CD4-positive, alpha-beta T cell treated with Interleukin-6 for 4 hours (primary cell): ENCODE results near the gene ZNF569.
A peak's percentile ranks its signal among the peaks of the same experiment; 100 is the strongest.
"Not testable (repeated sequence)": the region's sequence is repeated elsewhere in the genome, so short reads cannot be mapped to it uniquely, and the experiment has no call there.

Experiments used
- DNase-seq: peaks from one replicate; pipeline ENCODE4 v3.0.0-alpha.2; 2020; ENCODE audit warnings: mixed read lengths

ZNF569 gene

GRCh38 chr19:37391399-37391798, 75.8 kb downstream of the ZNF569 start:
- not testable (repeated sequence) for DNase-seq

- DNase-seq, result no peak
These were observed 78.0 kb downstream of the ZNF569 start for GRCh38 chr19:37389234-37389633.

GRCh38 chr19:37370880-37371661, 96.2 kb downstream of the ZNF569 start, which contains the start of gene ZNF527:
ZNF527 (plus strand) TSS chr19:37371099; CDS start chr19:37374199, 3,100 bp downstream.
- peak; percentile 96 for DNase-seq

- DNase-seq, result not testable (repeated sequence)
These were observed 96.8 kb downstream of the ZNF569 start for GRCh38 chr19:37370386-37370879.

DNA sequence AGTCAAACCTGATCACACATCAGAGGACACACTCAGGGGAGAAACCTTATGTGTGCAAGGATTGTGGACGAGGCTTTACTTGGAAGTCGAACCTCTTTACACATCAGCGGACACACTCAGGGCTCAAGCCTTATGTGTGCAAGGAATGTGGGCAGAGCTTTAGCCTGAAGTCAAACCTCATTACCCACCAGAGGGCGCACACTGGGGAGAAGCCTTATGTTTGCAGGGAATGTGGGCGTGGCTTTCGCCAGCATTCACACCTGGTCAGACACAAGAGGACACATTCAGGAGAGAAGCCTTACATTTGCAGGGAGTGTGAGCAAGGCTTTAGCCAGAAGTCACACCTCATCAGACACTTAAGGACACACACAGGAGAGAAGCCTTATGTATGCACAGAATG, 104.5 kb downstream of the ZNF569 start:
- DNase-seq, result no peak

GRCh38 chr19:37361994-37362393, 105.2 kb downstream of the ZNF569 start:
- DNase-seq, result no peak
